ENCODE results near the gene NDUFS8. TPM values are rescaled to one million over a fixed set of nuclear protein-coding genes. Genes with fewer than 3 reads are reported as not detected.

NDUFS8 gene
- total and polyA plus RNA-seq, 2 donors (not counting 1 experiment from before 2014, with no cell fraction given): 73.9 to 84.6 TPM

DNA sequence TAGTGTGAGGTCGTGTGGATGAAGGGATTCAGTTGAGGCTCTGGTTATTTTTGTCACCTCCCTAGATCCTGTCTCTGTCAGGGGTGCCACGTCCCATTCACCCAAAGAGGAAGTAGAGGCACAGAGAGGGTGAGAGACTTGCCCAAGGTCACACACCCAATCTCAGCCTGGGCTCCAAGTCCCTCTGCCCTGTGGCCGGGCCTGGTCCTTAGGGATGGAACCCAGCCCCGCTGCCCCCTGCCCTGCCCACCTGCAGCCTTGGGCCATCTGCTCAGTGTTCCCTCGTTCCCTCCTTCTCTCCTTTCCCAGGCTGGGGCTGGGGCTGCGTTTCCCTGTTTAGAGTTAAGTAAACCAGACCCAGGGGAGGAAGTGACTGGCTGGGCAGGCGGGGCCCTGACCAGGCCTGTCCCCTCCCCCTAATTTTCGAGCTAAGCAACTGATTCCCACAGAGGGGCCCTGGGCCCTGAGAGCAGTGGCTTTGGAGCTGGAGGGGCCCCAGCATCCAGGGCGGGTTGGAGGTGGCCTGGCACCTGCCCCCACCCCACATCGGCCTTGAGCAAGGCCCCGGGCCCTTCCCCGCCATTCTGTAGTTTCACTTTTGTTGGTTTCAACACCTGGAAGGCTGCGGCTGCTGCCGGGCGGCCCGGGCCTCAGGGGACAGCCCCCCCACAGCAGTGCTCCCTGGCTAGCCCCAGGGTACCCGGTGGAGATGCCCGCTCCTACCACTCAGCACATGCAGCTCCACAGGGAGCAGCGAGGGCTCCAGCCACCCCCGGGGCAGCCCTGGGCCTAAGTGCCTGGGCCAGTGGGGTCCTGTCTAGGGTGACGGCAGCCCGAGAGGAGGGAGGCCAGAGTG is 9.8 kb downstream of the NDUFS8 start:
- no peaks in the 10 kb centered on the region for H3K27me3 Mint-ChIP-seq
- peak overlapping the region; percentile 81 for H2AFZ ChIP-seq (ENCODE audit: insufficient read depth, low read depth, low read length, poor library complexity, severe bottlenecking)
- no peaks in the 10 kb centered on the region for H3K27me3 ChIP-seq (replicated peaks in 1 of 4; ENCODE audit: control extremely low read depth in 1 of 4, control insufficient read depth in 3 of 4, insufficient read depth in 4 of 4, low read length in 3 of 4)
- H3K27ac Mint-ChIP-seq: peak overlapping the region; percentile 96
- peak overlapping the region; percentile 99 for H3K4me2 ChIP-seq (replicated peaks; ENCODE audit: low read depth, low read length, poor library complexity, severe bottlenecking)
- DNase-seq: peak; percentile 87
- no peak for TF ChIP-seq EZH2 (IDR thresholded peaks at IDR 0.05; ENCODE audit: borderline replicate concordance, insufficient read depth, low read depth, low read length, poor library complexity, severe bottlenecking)
- TF ChIP-seq, protein P1, sequence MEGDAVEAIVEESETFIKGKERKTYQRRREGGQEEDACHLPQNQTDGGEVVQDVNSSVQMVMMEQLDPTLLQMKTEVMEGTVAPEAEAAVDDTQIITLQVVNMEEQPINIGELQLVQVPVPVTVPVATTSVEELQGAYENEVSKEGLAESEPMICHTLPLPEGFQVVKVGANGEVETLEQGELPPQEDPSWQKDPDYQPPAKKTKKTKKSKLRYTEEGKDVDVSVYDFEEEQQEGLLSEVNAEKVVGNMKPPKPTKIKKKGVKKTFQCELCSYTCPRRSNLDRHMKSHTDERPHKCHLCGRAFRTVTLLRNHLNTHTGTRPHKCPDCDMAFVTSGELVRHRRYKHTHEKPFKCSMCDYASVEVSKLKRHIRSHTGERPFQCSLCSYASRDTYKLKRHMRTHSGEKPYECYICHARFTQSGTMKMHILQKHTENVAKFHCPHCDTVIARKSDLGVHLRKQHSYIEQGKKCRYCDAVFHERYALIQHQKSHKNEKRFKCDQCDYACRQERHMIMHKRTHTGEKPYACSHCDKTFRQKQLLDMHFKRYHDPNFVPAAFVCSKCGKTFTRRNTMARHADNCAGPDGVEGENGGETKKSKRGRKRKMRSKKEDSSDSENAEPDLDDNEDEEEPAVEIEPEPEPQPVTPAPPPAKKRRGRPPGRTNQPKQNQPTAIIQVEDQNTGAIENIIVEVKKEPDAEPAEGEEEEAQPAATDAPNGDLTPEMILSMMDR (IDR thresholded peaks at IDR 0.05): no peak
- POLR2A ChIA-PET: interaction anchor here (0.8 to 2.6 kb wide), 3 partner anchors 10 to 420 kb away, joined by 3 to 15 read pairs (median 4); partner anchors contain the start of genes ALDH3B1, NDUFS8 and PPP6R3
- H3K4me3 Mint-ChIP-seq: peak overlapping the region; percentile 89
- intact Hi-C loops (cut with micrococcal nuclease): loop anchor here (1.0 to 2.0 kb wide), 3 partner anchors 10 to 81 kb away; partner anchors contain the start of genes CHKA and NDUFS8
- peaks cover 33% of the 10 kb centered on the region for H4K20me1 ChIP-seq (ENCODE audit: control insufficient read depth, insufficient read depth, low read length, poor library complexity, severe bottlenecking)
- peak; percentile 77 for ATAC-seq (ENCODE audit: low read depth)
- H3K9me3 ChIP-seq (ENCODE audit: control extremely low read depth in 1 of 3, control insufficient read depth in 2 of 3, insufficient read depth in 1 of 3, low read length in 2 of 3): no peaks in the 10 kb centered on the region
- CTCF ChIA-PET: interaction anchor here (1.2 to 2.5 kb wide), 3 partner anchors 31 to 61 kb away, joined by 3 to 8 read pairs (median 4); partner anchors contain the start of gene ALDH3B1
- H3K4me1 ChIP-seq (ENCODE audit: control insufficient read depth in 2 of 2, insufficient read depth in 2 of 2, low read length in 2 of 2): peaks cover 24 to 51% of the 10 kb centered on the region in 2 donors
- no peaks in the 10 kb centered on the region for H3K9me3 Mint-ChIP-seq (ENCODE audit: insufficient read depth)
- H3K79me2 ChIP-seq (ENCODE audit: control insufficient read depth, insufficient read depth, low read length): peaks cover 33% of the 10 kb centered on the region
- peak overlapping the region; percentile 77 for H3K9ac ChIP-seq (ENCODE audit: low read length)
- WGBS (ENCODE audit: insufficient coverage): 1% methylated on average over 18 of the region's 22 CpGs
- H3K4me3 ChIP-seq (ENCODE audit: control extremely low read depth in 1 of 5, extremely low read depth in 1 of 5, insufficient read depth in 1 of 5, low read depth in 2 of 5, low read length in 4 of 5): peak overlapping the region; percentile 61 to 86 (median 71)
- peaks cover 30% of the 10 kb centered on the region for H3K4me1 Mint-ChIP-seq
- H3K27ac ChIP-seq (ENCODE audit: low read length in 2 of 2): peak overlapping the region; percentile 83 to 85
- peaks cover 0 to 29% of the 10 kb centered on the region in 2 experiments for H3K36me3 ChIP-seq (replicated peaks in 1 of 2; ENCODE audit: control extremely low read depth in 1 of 2, control insufficient read depth in 1 of 2, extremely low read depth in 1 of 2, insufficient read depth in 2 of 2, low read length in 1 of 2)

Measured in B cell (primary cell).